ENCODE data around the gene THBS3. TPM values are rescaled to one million over a fixed set of nuclear protein-coding genes. Genes with fewer than 3 reads are reported as not detected.
A peak's percentile ranks its signal among the peaks of the same experiment; 100 is the strongest.

Gene THBS3
- total and polyA plus RNA-seq, 9 of the 15 experiments (the other 6 are each of a cell fraction or from before 2014, with no cell fraction given) = 0.59 to 8.3 (median 3.2) TPM

DNA sequence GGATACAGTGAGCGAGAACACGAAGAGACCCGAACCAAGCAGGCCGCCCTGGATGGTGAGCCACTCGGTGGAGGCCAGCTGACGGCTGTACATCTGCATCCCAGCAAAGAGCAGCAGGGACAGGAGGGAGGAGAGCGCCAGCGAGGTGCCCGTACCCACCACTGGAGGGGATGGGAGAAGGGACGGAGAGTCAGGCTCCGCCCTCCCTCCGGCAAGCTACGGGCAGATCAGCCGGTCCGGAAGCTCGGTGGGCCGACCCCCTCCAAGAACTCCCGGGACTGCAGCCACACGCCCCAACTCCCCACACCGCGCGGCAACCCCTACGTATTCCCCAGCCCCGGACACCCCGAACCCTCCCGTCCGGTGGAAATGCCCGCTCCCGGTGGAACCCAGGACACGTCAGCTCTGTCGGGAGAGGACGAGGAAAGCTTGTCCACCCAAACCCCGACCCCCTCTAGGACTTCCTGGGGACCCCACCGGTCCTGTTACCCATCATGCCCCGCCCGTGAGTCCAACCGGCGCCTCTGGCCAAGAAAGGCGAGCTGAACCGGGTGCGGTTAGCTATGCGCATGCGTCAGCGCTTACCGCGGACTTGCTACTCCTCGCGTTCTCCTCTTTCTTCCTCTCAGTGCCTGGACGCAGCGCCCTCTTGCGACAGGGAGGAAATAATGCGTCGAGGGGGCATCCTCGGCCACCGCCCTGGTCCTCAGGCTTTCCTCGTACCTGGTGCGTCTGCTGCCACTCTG is 34.8 kb downstream of the THBS3 start, which contains the start of gene KRTCAP2 (continued):
- TF ChIP-seq, protein P1, sequence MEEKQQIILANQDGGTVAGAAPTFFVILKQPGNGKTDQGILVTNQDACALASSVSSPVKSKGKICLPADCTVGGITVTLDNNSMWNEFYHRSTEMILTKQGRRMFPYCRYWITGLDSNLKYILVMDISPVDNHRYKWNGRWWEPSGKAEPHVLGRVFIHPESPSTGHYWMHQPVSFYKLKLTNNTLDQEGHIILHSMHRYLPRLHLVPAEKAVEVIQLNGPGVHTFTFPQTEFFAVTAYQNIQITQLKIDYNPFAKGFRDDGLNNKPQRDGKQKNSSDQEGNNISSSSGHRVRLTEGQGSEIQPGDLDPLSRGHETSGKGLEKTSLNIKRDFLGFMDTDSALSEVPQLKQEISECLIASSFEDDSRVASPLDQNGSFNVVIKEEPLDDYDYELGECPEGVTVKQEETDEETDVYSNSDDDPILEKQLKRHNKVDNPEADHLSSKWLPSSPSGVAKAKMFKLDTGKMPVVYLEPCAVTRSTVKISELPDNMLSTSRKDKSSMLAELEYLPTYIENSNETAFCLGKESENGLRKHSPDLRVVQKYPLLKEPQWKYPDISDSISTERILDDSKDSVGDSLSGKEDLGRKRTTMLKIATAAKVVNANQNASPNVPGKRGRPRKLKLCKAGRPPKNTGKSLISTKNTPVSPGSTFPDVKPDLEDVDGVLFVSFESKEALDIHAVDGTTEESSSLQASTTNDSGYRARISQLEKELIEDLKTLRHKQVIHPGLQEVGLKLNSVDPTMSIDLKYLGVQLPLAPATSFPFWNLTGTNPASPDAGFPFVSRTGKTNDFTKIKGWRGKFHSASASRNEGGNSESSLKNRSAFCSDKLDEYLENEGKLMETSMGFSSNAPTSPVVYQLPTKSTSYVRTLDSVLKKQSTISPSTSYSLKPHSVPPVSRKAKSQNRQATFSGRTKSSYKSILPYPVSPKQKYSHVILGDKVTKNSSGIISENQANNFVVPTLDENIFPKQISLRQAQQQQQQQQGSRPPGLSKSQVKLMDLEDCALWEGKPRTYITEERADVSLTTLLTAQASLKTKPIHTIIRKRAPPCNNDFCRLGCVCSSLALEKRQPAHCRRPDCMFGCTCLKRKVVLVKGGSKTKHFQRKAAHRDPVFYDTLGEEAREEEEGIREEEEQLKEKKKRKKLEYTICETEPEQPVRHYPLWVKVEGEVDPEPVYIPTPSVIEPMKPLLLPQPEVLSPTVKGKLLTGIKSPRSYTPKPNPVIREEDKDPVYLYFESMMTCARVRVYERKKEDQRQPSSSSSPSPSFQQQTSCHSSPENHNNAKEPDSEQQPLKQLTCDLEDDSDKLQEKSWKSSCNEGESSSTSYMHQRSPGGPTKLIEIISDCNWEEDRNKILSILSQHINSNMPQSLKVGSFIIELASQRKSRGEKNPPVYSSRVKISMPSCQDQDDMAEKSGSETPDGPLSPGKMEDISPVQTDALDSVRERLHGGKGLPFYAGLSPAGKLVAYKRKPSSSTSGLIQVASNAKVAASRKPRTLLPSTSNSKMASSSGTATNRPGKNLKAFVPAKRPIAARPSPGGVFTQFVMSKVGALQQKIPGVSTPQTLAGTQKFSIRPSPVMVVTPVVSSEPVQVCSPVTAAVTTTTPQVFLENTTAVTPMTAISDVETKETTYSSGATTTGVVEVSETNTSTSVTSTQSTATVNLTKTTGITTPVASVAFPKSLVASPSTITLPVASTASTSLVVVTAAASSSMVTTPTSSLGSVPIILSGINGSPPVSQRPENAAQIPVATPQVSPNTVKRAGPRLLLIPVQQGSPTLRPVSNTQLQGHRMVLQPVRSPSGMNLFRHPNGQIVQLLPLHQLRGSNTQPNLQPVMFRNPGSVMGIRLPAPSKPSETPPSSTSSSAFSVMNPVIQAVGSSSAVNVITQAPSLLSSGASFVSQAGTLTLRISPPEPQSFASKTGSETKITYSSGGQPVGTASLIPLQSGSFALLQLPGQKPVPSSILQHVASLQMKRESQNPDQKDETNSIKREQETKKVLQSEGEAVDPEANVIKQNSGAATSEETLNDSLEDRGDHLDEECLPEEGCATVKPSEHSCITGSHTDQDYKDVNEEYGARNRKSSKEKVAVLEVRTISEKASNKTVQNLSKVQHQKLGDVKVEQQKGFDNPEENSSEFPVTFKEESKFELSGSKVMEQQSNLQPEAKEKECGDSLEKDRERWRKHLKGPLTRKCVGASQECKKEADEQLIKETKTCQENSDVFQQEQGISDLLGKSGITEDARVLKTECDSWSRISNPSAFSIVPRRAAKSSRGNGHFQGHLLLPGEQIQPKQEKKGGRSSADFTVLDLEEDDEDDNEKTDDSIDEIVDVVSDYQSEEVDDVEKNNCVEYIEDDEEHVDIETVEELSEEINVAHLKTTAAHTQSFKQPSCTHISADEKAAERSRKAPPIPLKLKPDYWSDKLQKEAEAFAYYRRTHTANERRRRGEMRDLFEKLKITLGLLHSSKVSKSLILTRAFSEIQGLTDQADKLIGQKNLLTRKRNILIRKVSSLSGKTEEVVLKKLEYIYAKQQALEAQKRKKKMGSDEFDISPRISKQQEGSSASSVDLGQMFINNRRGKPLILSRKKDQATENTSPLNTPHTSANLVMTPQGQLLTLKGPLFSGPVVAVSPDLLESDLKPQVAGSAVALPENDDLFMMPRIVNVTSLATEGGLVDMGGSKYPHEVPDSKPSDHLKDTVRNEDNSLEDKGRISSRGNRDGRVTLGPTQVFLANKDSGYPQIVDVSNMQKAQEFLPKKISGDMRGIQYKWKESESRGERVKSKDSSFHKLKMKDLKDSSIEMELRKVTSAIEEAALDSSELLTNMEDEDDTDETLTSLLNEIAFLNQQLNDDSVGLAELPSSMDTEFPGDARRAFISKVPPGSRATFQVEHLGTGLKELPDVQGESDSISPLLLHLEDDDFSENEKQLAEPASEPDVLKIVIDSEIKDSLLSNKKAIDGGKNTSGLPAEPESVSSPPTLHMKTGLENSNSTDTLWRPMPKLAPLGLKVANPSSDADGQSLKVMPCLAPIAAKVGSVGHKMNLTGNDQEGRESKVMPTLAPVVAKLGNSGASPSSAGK (IDR thresholded peaks at IDR 0.05) = no peak
- no peak for TF ChIP-seq ZNF134 (CRISPR knock-in tag; conservative IDR thresholded peaks at IDR 0.05)
- peak; percentile 45; the same call in 1 of the 2 replicates for TF ChIP-seq CREB1 (IDR thresholded peaks at IDR 0.05)
- TF ChIP-seq CREB1 (CRISPR knock-in tag; IDR thresholded peaks at IDR 0.05) = peak; percentile 77
- TF ChIP-seq MBD2 (IDR thresholded peaks at IDR 0.05; ENCODE audit: borderline replicate concordance, low read depth) = peak; percentile 71
- TF ChIP-seq GATAD2A (IDR thresholded peaks at IDR 0.05) = no peak
- peak; percentile 58; the same call in 1 of the 2 replicates for TF ChIP-seq ELF1 (tag; IDR thresholded peaks at IDR 0.05)
- TF ChIP-seq ELF4 (CRISPR knock-in tag; IDR thresholded peaks at IDR 0.05) = no peak
- TF ChIP-seq, protein P2, sequence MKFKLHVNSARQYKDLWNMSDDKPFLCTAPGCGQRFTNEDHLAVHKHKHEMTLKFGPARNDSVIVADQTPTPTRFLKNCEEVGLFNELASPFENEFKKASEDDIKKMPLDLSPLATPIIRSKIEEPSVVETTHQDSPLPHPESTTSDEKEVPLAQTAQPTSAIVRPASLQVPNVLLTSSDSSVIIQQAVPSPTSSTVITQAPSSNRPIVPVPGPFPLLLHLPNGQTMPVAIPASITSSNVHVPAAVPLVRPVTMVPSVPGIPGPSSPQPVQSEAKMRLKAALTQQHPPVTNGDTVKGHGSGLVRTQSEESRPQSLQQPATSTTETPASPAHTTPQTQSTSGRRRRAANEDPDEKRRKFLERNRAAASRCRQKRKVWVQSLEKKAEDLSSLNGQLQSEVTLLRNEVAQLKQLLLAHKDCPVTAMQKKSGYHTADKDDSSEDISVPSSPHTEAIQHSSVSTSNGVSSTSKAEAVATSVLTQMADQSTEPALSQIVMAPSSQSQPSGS (CRISPR knock-in tag; IDR thresholded peaks at IDR 0.05) = no peak
- no peak for TF ChIP-seq ZNF232 (CRISPR knock-in tag; IDR thresholded peaks at IDR 0.05)
- TF ChIP-seq, protein P3, sequence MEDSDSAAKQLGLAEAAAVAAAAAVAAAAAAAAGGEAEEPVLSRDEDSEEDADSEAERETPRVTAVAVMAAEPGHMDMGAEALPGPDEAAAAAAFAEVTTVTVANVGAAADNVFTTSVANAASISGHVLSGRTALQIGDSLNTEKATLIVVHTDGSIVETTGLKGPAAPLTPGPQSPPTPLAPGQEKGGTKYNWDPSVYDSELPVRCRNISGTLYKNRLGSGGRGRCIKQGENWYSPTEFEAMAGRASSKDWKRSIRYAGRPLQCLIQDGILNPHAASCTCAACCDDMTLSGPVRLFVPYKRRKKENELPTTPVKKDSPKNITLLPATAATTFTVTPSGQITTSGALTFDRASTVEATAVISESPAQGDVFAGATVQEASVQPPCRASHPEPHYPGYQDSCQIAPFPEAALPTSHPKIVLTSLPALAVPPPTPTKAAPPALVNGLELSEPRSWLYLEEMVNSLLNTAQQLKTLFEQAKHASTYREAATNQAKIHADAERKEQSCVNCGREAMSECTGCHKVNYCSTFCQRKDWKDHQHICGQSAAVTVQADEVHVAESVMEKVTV (CRISPR knock-in tag; IDR thresholded peaks at IDR 0.05) = no peak
- TF ChIP-seq ZNF311 (CRISPR knock-in tag; IDR thresholded peaks at IDR 0.05) = no peak
- no peak for TF ChIP-seq ZNF778 (CRISPR knock-in tag; IDR thresholded peaks at IDR 0.05)
